EH (cell line): Measurements from ENCODE around the gene TRH.

Source experiments
- DNase-seq: peaks from one replicate; pipeline ENCODE4 v3.0.0-alpha.2; 2015; ENCODE audit warnings: low read depth

The TRH gene, protein sequence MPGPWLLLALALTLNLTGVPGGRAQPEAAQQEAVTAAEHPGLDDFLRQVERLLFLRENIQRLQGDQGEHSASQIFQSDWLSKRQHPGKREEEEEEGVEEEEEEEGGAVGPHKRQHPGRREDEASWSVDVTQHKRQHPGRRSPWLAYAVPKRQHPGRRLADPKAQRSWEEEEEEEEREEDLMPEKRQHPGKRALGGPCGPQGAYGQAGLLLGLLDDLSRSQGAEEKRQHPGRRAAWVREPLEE

DNA sequence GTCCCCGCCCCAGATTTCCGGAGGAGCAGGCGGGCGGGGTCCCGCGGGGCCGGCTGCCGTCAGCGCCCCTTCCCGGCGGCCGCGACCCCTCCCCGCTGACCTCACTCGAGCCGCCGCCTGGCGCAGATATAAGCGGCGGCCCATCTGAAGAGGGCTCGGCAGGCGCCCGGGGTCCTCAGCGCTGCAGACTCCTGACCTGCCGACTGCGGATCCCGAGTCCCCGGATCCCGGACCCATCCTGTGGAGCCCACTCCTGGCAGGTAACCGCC lies at the start of gene TRH:
Gene TRH, plus strand, starts transcription at position 157 of the 269 bp plus-strand sequence. CDS start 1,097 bp downstream, outside the sequence.
- no peak for DNase-seq

DNA sequence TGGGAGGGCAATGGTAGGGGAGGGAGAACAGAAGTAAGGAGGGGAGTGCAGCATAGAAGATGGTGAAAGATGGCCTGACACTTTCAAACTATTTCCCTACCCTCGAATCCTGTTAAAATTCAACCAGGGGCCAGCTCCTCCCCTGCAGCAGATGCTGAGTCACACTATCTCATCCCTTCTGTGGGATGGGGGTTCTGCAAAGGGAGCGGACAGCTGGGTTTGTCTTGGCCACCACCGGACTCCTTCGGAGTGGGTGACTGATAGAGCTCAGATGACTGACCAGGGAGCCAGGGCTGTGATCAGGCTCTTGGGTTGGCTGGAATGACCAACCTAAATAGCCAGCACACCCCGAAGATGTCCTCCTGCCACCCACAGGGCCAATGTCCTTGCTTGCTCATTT lies 47.4 kb upstream of the TRH start:
- DNase-seq, result no peak

DNA sequence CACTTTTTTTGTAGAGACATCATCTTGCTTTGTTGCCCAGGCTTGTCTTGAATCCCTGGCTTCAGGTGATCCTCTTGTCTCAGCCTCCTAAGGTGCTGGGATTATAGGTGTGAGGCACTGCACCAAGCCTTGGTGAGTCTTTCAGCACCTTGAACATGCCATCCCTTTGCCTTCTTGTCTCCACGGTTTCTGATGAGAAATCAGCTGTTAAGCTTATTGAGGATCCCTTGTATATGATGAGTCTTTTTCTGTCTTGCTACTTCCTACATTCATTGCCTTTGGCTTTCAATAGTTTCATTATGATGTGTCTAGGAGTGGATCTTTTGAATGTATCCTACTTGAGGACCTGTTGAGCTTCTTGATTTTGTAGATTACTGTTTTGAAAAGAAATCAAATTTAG lies 45.1 kb upstream of the TRH start:
- no peak for DNase-seq

DNA sequence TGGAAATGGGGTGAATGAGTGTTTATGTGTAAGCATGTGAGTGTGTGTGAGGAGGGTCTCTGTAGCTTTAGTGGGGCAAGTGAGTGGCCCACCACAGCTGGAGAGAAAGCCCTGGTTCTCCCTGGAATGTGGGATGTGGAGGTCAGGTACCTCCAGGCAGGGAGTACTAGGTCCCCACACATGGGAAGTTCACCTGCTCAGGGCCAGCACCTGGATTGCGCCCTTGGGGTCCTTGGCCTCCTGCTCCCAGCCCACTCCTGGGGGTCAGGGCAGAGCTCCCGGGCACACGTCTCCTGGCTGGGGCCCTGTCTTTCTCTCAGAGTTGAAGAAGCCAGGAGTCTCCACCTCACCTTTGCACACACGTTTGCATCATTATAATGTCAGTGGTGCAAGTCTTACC lies 41.0 kb upstream of the TRH start:
- DNase-seq, result no peak

DNA sequence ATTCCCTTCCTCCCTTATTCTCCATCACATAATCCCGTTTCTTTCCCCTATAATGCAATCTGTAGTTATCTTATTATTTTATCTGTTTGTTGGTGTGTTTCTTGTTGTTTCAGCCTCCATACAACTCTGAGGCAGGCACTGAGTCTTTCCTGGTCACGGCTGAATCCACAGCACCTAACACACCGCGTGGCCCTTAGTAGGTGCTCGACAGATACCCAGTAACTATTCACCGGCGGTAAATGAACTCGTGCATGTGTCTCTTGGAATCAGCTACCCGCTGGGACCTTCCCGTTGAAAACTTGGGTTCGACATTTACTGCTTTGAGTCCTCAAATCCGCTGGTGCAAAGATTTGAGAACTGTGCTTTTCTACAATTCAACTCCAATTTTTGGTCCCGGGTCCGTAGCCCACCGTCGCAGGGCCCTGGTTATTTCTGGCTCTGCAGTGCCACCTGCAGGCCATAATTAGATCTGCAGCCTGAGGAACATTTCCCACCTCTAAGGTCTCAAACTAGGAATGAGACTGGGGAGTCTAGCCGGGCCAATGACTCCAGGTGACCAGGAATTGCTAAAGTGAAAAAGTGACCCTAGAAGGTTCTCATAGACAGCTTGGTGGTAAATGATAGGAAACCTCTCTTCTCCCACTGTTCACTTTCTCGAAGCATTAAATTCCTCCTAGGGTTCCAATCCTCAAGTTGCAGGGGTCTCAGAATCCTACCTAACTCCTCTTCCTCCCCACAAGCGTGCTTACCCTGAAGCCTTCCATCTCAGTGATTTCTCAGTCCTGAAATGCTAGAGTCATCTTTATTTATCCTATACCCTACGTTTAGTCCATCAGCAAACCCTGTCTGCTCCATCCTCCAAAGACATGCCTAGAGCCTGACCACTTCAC lies 40.0 kb upstream of the TRH start:
- peak; percentile 36 for DNase-seq

DNA sequence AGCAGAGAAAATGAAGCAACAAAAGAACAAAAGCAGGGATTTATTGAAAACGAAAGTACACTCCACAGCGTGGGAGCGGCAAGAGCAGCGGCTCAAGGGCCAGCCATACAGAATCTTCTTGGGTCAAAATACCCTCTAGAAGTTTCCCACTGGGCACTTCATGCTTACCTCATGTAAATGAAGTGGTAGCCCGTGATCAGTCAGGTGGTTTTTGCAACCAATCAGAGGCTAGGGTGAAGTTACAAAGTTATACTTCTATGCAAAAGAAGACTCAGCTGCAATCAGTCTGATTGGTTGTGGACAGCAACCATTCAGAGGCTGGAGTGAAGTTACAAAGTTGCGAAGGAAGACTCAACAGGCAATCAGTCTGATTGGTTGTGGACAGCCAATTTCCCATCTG lies 37.8 kb upstream of the TRH start:
- peak; percentile 83 for DNase-seq

DNA sequence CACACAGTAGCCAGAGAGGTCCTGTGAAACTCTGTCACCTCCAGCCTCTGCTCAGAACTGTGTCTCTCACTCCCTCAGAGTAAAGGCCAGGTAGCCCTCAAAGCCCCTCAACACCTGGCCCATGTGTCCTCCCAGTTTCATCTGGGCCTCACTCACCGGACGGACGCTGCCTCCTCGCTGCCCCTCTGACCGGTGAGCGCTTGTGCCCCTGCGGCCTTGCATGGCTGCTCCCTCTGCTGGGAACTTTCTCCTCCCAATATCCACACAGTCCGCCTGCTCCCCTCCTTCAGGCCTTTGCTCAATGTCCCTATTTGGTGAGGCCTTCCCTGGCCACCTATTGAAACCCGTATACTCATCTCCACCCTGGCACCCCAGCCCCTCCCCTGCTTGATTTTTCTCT lies 36.8 kb upstream of the TRH start:
- DNase-seq, result no peak

DNA sequence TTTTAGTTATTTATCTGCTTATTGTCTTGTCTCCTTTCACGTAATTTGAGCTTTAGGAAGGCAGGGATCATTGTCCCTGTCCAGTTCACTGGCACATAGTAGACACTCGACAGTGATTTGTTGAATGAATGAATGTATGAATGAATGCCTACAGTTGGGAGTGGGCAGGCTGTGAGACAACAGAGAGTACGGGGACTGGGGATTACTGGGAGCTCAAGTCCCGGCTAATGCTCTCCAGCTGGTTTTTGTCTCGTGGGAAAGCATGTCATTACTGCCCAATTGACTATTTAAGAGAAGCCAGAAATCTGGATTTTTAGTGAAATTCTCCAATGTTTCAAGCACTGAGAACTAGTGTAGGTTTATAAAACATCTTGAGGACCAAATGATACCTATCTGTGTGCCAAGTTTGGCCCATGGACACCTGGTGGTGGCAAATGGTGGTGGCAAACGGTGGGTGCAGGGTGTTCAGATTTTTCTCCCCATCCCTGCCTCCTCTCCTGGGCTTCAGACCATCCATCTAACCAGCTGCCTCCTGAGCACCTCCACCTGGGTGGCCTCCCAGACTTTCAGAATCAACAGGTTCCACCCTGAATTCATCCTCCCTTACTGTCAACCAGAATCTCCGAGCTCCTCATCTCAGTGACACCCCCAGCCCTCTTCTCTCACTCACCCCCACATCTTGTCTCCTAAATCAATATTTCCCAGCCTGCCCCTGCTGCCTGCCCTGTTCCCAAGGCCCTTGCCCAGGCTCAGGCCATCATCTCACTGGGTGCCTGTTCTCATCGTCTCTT lies 36.2 kb upstream of the TRH start:
- no peak for DNase-seq

DNA sequence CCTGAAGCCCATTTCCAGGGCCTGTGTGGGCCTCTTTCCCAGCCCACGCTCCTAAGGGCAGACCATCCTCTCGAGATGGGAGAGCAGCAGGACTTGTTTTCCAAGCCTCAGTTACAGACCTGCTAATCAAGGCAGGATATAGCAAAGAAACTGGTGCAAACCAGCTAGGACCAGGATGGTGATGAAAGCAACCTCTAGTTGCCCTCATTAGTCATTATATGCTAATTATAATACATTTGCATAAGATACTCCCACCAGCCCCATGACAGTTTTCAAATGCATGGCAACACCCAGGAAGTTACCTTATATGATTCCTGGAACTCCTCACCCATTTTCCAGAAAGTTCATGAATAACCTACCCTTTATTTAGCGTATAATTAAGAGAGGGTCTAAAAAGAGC lies 34.4 kb upstream of the TRH start:
- peak; percentile 7 for DNase-seq

DNA sequence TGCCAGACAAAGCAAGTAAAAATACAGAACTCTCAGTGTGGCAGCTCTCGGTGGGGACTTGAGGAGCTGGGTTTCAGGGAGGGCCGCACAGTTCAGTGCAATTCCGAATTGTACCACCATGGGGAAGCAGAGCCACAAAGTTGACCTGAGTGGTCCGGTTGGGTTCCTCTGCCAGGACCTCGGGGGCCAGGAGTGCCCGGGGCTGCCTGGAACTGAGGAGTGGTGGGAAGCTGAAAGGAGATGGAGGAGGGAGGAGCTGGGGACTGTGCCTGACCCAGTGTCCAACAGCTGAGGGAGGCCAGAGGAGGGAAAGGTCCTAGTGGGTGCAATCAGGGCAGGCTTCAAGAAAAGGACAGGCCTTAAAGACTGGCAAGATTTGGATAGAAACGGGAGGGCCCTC lies 32.2 kb upstream of the TRH start:
- peak; percentile 68 for DNase-seq

DNA sequence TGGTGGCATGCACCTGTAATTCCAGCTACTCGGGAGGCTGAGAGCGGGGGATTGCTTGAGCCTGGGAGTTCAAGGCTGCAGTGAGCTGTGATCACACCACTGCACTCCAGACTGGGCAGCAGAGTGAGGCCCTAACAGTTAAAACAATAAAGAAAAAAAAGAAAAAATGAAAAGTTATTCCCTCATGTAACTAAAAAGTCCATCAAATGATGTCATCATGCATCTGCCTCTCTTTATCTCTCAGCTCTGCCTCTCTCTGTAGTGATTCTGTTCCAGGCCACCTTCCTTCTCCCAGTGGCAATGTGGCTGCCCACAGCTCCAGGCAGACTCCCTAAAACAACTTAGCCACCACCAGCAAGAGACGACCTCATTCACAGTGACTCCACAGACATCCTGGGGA lies 31.5 kb upstream of the TRH start:
- DNase-seq, result peak; percentile 13

DNA sequence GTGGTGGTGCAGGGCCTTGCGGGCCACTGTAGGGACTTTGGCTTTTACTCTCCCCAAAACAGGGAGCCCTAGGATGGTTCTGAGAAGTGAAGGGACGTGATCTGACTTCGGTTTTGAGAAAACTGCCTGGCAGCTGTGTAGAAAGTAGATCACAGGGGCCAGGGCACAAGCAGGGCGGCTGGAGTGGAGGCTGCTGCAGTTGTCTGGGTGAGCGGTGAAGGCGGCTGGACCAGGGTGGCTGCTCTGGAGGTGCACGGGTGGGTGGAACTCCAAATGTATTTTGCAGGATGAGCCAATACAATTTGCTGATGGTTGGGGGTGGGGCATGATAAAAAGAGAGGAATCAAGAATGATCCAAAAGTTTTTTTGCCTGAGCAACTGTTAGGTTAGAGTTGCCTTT lies 29.8 kb upstream of the TRH start:
- no peak for DNase-seq

DNA sequence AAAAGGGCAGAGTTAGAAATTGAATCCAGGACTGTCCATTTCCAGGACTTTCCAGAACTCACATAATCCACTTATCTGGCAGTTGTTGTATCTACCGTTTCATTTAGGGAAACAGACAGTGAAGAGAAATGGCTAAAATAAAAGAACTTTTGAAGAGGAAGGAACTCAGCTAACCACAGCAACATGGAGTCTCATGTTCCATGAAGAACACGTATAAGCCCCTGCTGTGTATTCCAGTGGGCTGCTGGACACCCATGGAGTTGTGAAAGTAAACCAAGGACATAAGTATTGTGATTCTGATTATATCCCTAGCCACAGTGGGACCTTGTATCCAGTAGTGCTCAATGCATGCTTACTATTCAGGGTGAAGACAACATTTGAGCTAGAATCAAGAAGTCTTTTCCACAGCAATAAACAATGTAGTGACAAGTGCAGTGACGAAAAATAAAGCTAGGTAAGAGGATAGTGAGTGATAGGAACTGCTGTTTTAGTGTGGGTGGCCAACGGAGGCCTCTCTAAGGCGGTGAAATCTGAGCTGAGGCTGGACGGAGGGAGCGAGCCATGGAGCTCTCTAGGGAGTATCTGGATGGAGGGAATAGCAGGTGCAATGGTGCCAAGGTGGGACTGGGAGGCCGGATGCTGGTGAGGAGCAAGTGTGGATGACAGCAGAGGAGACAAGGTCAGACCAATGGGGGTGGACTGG lies 26.8 kb upstream of the TRH start:
- DNase-seq, result no peak

DNA sequence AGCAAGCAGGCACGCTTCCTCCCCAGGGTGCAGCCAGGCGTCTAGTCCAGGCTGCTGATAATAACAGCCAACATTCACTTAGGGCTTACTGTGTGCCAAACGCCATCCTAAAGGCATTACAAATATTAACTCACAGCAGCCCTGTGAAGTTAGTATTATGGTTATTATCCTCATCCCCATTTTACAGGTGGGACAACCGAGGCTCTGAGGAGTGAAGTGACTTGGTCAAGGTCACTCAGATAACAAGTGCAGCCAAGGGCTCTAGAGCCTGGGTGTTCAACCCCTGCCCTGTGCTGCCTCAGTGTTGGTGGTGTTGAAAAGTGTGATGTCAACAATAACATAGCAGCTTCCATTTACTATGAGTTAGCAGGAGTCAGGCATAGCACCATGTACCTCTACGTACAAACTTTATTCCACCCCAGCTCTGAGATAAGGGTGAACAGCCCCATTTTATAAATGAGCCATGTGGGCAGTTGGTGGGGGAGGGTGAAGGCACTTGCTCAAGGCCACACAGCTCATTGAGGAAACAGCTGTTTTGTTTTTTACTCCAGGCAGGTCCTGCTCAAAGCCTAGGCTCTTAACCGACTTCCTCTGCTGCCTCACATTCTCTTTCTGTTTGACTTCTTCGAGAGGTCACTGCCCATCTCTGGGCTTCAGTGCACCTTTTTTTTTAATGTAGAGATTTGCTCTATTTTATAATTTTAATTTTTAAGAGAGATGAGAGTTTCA lies 24.0 kb upstream of the TRH start:
- no peak for DNase-seq

DNA sequence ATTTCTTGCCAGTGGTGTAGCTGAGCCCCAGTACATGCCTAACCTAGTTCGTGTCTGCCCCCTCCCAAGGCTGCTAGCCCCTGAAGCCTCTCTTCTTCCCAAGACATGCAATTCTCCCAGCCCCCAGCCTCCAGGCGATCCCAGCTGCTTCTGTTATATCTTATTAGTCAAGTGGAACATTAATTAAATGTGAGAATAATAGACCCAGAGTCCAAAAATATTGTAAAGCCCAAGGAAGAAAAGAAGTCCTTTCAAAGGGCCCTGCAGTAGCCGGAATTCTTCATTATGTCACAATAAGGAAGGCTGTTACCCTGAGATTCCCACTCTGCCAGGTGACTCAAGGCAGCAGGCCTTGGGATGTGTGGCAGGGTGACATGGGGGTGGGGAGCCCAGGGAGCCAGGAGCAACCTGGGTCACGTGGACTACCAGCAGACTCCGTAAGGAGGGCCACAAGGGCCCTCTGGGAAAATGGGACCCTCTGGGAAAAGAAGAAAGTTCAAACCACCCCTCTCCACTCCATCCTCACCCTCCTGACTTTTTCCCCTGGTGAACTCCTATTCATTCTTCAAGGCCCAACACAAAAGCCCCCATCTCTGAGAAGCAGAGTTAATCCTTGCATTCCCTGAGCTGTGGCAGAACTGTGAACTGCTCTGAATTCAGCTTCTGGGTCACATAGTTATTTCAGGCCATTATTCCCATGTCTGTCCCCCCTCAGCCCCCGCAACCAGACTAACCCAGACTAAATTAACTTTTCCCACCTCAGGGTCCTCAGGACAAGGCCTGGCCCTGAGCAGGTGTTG lies 21.8 kb upstream of the TRH start:
- no peak for DNase-seq

DNA sequence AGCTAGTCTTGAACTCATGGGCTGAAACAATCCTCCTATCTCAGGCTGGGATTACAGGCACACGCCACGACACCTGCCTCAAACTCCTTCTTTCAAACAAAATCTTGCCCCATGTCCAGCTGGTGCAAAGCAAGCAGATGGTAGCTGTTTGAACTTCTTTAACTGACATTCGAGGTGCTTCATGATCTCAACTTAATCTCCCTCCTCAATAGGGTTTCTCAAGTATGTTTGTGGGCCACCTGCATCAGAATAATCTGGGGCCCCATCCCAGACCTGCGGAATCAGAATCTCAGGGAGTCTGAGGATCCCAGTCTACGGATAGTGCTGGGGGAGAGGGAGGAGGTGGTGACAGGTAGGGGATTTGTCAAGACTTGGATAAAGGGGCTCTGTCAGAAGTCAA lies 20.9 kb upstream of the TRH start:
- DNase-seq, result no peak

DNA sequence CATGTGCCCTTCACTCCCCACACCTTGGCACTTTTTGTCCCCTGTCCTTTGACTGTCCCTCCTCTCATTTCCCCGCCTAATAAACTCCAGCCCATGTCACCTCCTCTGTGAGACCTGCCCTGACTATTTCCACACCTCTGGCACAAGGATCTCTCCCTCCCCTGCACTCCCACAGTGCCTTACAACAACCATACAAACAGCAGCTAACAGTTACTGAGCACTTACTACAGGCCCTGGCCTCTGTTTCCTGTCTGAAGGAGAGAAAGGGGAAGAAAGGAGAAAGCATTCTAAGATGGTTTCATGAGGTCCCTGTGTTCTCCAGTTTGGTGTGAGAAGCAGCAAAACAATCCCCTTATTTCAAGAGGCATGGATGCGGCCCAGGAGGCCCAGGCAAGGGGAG lies 20.0 kb upstream of the TRH start:
- no peak for DNase-seq

DNA sequence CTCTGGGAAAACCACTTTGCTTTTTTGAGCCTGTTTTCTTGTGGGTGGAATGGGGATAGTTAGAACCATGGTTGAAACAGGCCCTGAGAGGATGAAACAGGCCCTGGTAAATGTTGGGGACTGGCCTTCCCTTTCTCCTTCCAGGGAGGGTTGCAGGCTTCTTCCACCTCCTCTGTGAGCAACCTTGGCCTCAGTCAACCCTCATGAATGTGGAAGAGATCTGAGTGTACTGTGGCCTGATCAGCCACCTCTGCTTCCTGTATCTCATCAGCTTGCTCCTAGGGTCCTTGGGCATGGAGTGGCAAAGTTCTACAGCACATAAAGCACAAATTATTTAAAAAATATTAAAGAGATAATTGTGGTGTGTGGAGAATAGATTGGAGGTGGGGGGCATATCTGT lies 17.6 kb upstream of the TRH start:
- DNase-seq, result no peak

DNA sequence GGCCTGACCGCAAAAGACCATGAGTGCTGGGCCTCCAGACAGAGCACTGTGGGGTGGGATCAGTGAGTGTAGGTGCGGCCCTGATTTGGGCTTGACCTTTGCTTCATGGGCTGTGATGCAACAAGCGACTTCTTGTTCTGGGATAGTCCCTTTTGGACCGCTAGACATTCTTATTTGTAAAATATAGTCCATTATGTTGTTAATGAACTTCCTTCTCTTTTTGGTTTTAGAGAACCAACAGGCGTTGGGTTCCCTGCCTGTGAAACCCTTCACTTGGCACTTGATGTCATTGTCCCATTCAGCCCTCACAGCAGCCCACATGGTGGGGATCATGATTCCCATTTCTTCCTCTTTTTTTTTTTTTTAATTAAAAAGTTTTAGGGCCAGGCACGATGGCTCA lies 15.8 kb upstream of the TRH start:
- DNase-seq, result no peak

DNA sequence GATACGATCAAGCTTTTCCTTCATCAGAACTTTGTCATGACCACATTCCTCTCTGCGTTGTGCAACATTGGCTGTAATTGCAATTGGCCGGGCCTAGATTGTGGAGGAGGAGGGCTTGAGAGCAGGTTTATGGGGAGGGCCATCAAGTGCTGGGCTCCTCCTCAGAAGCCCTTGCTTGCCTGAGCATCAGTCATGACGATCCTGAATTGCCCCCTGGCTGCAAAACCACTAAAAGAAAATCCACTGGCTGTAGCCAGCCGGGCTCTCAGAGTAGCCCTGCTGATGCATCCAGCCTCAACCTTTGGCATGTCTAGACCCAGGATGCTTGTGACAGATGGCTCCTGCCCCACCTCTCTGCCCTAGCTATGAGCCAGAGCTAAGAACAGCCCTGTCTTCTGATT lies 13.4 kb upstream of the TRH start:
- DNase-seq, result peak; percentile 29

DNA sequence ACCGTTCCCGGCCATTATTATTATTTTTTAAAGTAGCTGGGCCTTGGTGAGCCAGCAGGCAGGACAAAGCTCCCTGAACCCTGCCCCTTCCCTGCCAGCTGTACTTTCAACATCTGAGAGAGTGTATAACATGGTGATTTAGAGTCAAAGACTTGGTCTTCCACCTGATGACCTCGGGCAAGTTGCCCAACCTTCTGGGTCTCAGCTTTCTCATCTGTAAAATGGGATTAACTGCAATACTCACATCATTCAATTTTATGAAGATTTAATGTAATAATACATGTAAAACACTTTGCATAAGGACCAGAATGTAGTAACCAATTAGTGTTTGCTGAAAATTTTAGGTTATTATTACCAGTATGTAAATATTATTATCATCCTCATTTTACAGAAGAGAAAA lies 11.9 kb upstream of the TRH start:
- DNase-seq, result no peak
